NB4 (cell line): ENCODE measurements around the gene CHST15.

ENCODE experiments used
- CTCF ChIP-seq: IDR thresholded peaks from one replicate; pipeline ENCODE4 v1.5.1; 2012; ENCODE audit warnings: low read depth, low read length
- MAX ChIP-seq: IDR thresholded peaks from 2 replicates; pipeline ENCODE4 v1.6.1; 2011; ENCODE audit warnings: low read depth, low read length
- MYC ChIP-seq: IDR thresholded peaks from 2 replicates; pipeline ENCODE4 v1.6.1; 2011; ENCODE audit warnings: low read depth, low read length
- POLR2A ChIP-seq: IDR thresholded peaks from 2 replicates; pipeline ENCODE4 v1.6.1; 2011; ENCODE audit warnings: mild to moderate bottlenecking; ENCODE audit not compliant: insufficient read length; ENCODE audit errors: extremely low read depth

GRCh38 chr10:124045801-124046355, 47.5 kb downstream of the CHST15 start:
- no peak for TF ChIP-seq POLR2A
- no peak for TF ChIP-seq MAX
- no peak for TF ChIP-seq CTCF
- TF ChIP-seq MYC, result no peak
